GM18507 (cell line): ENCODE results near the gene RGS14.

ENCODE experiments used
- DNase-seq: peaks from one replicate; pipeline ENCODE4 v3.0.0; 2011; ENCODE audit warnings: low read depth; ENCODE audit not compliant: insufficient read length; ENCODE audit errors: extremely low spot score
- FAIRE-seq: peaks from 2 replicates; lab custom pipeline; 2011; peaks lifted over from hg19 to GRCh38; lab: Jason Lieb, UNC

Gene RGS14

DNA sequence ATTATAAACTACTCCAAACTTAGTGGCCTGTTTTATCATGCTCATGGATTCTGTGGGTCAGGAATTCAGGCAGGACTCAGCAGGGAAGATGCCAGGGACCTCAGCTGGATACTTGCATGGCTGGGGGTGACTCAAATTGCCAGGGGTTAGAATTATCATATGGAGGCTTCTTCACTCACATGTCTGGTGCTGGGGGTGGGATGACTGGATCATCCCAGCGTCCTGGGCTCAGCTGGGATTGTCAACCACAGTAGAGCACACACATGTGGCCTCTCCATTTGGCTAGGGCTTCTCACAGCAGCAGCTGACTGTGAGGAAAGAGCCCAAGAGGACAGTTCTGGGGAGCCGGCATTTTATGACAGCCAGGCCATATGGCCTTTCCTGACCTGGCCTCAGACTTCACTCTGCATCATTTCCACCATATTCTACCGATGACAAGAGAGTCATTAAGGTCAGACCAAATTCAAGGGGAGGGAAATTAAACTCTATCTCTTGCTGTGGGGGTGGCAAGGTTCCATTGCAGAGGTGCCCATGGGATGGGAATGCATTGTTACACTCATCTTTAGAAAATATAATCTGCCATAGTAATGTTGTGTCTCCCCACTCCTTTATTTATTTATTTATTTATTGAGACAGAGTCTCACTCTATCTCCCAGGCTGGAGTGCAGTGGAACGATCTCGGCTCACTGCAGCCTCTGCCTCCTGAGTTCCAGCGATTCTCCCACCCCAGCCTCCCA, 63.5 kb downstream of the RGS14 start:
- no peak for FAIRE-seq
- DNase-seq: no peak
